Left lung (tissue), 10 donors: ENCODE results near the gene CPT1A. TPM values are rescaled to one million over a fixed set of nuclear protein-coding genes. Genes with fewer than 3 reads are reported as not detected.

Experiments used
- ATAC-seq: fragments of 200-7000 bp; cut with Tn5 transposase; one replicate; pipeline ENCODE4 v1.9.1; 2020; ENCODE audit warnings: moderate library complexity
- DNase-seq, 4 donors: peaks; one replicate each; pipeline ENCODE4 v3.0.0-alpha.2; 2013 to 2020
- H3K27ac ChIP-seq, 2 donors: fragments of 200-600 bp; sonication (generic) in 1 of 2; one replicate each; pipeline versions ENCODE4 v1.5.0 to v1.8.0; 2020 to 2021
- H3K27me3 ChIP-seq, 2 donors: fragments of 200-600 bp; sonication (generic) in 1 of 2; one replicate each; pipeline versions ENCODE4 v1.5.0 to v1.8.0; 2020 to 2021
- H3K36me3 ChIP-seq, 2 donors: fragments of 200-600 bp; sonication (generic) in 1 of 2; one replicate each; pipeline versions ENCODE4 v1.5.0 to v1.8.0; 2020 to 2021
- H3K4me1 ChIP-seq, 2 donors: fragments of 200-600 bp; one replicate each; pipeline ENCODE4 v1.8.0; 2021
- H3K4me3 ChIP-seq, 2 donors: fragments of 200-600 bp; sonication (generic) in 1 of 2; one replicate each; pipeline versions ENCODE4 v1.5.0 to v1.8.0; 2020 to 2021; ENCODE audit warnings: mild to moderate bottlenecking in 1 of 2
- H3K9me3 ChIP-seq, 2 donors: fragments of 200-600 bp; sonication (generic) in 1 of 2; one replicate each; pipeline versions ENCODE4 v1.5.0 to v1.8.0; 2020 to 2021
- intact Hi-C, 2 donors: fragments of 100-400 bp; cut with DNase I; formaldehyde crosslinking; loops; one replicate each; pipeline versions ENCODE4 v1.11.2 to v1.14.2; 2022
- polyA plus RNA-seq, 6 donors: library from polyadenylated mRNA; unstranded; fragments of 120-200 nt; gene quantifications; one replicate each; pipeline ENCODE4 v1.2.1, GENCODE V29; 2013; ENCODE audit not compliant: insufficient read length in 6 of 6
- total RNA-seq, 2 donors: library from RNA; stranded (reverse); fragmentation: NEBNext Ultra II Directional; extraction: Animal tissue kit (Norgen Biotek cat#: 25700); gene quantifications; one replicate each; pipeline ENCODE4 v1.2.1, GENCODE V29; 2021
- TF ChIP-seq, protein P1 (sequence below), 2 donors: fragments of 200-600 bp; sonication (generic) in 1 of 2; IDR thresholded peaks; one replicate each; pipeline versions ENCODE4 v1.5.0 to v1.8.0; 2021; ENCODE audit warnings: antibody characterized with exemption in 2 of 2
- donor health status: DM: no; HTN: yes; CAD: no.
- donor health status: DM: no; HTN: no; CAD: no.

The CPT1A gene
- total and polyA plus RNA-seq, 8 donors, result 25.7 to 83.9 (median 31.9) TPM

DNA sequence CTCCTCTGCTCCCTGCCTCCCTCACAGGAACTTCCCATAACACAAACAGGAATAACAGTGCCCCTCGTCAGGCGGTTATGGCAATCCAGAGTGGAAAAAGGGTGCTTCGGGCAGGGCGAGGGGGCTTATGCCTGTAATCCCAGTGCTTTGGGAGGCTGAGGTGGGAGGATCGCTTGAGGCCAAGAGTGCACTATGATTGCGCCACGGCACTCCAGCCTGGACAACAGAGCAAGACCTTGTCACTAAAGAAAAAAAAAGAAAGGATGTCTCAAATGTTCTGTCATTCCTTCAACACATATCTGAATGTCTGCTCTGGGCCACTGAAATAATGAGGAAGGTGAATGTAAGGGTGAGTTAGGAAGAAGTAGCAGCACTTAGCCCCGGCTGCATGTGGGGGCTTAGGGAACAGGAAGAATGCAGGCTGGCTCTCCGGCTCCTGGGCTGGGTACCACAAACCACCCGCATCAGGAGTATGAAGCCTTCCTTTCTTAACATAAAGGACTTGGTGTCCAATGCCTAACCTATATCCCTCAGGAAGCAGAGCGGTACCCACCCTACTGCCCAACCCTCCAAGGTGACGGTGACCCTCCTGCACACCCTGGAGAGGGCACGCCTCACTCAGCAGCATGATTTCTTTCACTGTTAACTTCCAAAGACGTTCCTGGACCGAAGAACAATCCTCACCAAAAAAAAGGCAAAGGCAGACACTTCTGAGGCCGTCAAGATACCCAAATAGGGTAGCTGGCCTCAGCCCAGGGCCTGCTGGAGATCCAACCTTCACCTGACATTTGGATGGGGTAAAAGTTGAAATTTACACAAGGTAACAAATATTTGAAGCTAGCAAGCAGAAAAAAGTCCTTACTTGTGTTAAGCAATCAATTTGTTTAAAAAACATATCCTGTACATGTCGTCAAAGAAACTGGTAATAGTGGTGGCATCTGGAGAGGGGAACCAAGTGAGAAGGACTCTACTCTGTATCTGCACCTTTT, 3.8 kb downstream of the CPT1A start:
- intact Hi-C loops, result no loop called here
- H3K36me3 ChIP-seq, result peaks cover 0 to 16% of the 10 kb centered on the region in 2 donors
- ATAC-seq (no peak), DNase-seq (no peak)
- no peaks in the 10 kb centered on the region for H3K27me3 ChIP-seq
- peak overlapping the region; percentile 95 to 98 for H3K27ac ChIP-seq
- H3K9me3 ChIP-seq, result no peaks in the 10 kb centered on the region
- H3K4me3 ChIP-seq, result peak overlapping the region; percentile 19 to 99
- TF ChIP-seq, protein P1, sequence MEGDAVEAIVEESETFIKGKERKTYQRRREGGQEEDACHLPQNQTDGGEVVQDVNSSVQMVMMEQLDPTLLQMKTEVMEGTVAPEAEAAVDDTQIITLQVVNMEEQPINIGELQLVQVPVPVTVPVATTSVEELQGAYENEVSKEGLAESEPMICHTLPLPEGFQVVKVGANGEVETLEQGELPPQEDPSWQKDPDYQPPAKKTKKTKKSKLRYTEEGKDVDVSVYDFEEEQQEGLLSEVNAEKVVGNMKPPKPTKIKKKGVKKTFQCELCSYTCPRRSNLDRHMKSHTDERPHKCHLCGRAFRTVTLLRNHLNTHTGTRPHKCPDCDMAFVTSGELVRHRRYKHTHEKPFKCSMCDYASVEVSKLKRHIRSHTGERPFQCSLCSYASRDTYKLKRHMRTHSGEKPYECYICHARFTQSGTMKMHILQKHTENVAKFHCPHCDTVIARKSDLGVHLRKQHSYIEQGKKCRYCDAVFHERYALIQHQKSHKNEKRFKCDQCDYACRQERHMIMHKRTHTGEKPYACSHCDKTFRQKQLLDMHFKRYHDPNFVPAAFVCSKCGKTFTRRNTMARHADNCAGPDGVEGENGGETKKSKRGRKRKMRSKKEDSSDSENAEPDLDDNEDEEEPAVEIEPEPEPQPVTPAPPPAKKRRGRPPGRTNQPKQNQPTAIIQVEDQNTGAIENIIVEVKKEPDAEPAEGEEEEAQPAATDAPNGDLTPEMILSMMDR (IDR thresholded peaks at IDR 0.05), result no peak
- peaks cover 24 to 77% of the 10 kb centered on the region in 2 donors for H3K4me1 ChIP-seq

DNA sequence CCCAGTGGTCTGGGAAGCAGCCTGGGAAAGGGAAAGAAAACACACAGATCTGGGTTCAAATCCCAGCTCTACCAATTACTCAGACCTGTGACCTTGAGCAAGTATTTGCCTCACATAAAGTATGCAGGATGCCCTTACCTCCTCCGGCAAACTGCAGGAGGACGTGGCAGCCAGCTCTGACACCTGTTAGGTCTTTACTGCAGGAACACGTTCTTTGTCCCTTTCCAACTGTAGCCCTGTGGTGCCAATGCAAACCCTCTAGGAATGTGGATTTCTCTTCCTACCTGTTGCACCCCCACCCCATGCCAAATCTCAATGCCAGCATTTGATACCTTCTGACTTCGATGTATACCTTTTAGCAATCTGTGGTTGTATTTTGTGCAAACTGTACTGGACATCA, 6.0 kb downstream of the CPT1A start:
- DNase-seq (no peak), ATAC-seq (no peak)
- TF ChIP-seq, protein P1 (IDR thresholded peaks at IDR 0.05), result no peak
- peaks cover 0 to 20% of the 10 kb centered on the region in 2 donors for H3K36me3 ChIP-seq
- H3K9me3 ChIP-seq, result no peaks in the 10 kb centered on the region
- no peak overlapping the region for H3K4me3 ChIP-seq
- peak overlapping the region in 1 of 2 donors; percentile 98 for H3K27ac ChIP-seq
- intact Hi-C loops, result no loop called here
- H3K4me1 ChIP-seq, result peaks cover 24 to 85% of the 10 kb centered on the region in 2 donors
- H3K27me3 ChIP-seq, result no peaks in the 10 kb centered on the region

DNA sequence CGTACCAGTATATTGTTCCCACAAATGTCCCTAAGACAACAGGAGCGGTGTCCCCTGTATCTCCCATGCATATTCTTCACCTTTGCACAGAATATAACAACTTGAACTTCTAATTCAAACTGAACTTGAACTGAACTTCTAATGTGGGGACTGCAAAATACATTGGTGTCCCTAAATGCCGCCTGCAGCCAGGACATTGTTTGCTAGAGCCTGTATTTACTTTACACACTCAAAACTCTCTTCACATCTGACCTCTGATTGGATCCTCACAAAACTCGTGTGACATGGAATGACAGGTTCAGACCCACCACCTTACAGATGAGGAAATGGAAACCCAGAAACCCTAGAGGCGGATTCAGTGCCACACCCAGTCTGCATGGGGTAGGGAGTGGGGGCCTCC, 6.4 kb downstream of the CPT1A start:
- intact Hi-C loops, result no loop called here
- H3K4me3 ChIP-seq, result no peak overlapping the region
- H3K27ac ChIP-seq, result peak overlapping the region in 1 of 2 donors; percentile 98

DNA sequence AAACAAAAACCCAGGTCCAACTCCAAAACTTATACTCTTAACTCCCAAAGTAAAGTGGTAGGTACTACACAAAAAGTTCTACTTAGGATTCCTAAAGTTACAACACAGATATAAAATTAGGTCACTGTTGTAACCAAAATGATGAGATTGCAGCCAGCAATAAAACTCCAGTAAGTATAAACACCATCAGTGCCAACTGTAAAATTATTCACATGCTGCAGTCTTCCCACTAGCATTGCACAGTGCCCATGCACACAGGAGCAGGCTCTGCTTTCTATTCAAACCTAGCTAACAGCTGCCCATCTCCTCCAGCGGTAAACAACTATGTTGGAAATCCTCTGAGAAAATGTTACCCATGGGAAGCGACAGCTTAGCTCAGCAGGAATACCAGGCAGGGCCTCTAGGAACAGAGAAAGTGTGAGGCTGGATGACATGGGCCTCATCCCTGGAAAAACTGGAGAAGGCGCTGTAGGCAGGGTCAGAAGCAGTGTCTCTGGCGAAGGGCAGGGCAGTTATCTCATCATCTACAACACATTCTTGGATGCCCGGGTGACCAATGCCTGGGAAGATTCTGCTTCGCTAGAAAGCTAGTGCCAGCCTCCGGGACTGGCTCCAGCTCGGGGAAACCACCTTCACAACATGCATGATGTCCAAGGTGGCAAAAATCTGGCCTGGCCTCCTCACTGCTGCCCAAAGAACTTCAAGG, 9.1 kb downstream of the CPT1A start:
- Histone ChIP-seq H3K36me3 (peaks cover 0 to 38% of the 10 kb centered on the region in 2 donors), H3K27ac (no peak overlapping the region), H3K4me1 (peaks cover 5 to 79% of the 10 kb centered on the region in 2 donors), H3K27me3 (no peaks in the 10 kb centered on the region), H3K4me3 (no peak overlapping the region), H3K9me3 (no peaks in the 10 kb centered on the region)
- TF ChIP-seq, protein P1 (IDR thresholded peaks at IDR 0.05), result no peak
- intact Hi-C loops, result no loop called here
- no peak for DNase-seq
- ATAC-seq, result no peak

More for the DNA sequence above, 6.4 kb downstream of the CPT1A start:
- H3K4me1 ChIP-seq, result peaks cover 22 to 82% of the 10 kb centered on the region in 2 donors
- DNase-seq (no peak), ATAC-seq (no peak)
- H3K9me3 ChIP-seq, result no peaks in the 10 kb centered on the region
- peaks cover 0 to 24% of the 10 kb centered on the region in 2 donors for H3K36me3 ChIP-seq
- TF ChIP-seq, protein P1 (IDR thresholded peaks at IDR 0.05), result no peak
- H3K27me3 ChIP-seq, result no peaks in the 10 kb centered on the region

DNA sequence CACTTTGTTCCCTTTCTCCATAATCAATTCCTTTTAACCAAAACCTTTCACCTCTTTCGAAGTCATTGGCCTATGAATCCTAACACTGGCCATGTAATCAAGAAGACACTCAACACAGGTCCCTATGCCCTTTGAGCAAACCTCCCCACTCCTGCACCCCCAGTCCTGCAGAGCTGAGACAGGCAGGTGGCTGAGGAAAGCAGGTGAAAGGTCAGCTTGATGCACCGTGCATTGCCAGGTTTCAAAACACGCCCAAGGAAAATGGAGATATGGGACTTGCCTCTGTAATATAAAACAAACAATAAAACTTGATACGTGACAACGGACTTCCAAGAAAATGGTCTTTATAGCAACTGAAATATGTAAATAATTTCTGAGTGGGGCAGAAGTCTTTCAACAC, 10.6 kb downstream of the CPT1A start:
- H3K27me3 ChIP-seq, result no peaks in the 10 kb centered on the region
- TF ChIP-seq, protein P1 (IDR thresholded peaks at IDR 0.05), result no peak
- DNase-seq (no peak), ATAC-seq (no peak)
- H3K9me3 ChIP-seq, result no peaks in the 10 kb centered on the region
- peaks cover 0 to 31% of the 10 kb centered on the region in 2 donors for H3K36me3 ChIP-seq
- intact Hi-C loops, result no loop called here
- H3K4me3 ChIP-seq, result no peak overlapping the region
- no peak overlapping the region for H3K27ac ChIP-seq
- H3K4me1 ChIP-seq, result peaks cover 0 to 77% of the 10 kb centered on the region in 2 donors
